ENCODE measurements around the gene CEACAM19.
"Not testable (repeated sequence)": the region's sequence is repeated elsewhere in the genome, so short reads cannot be mapped to it uniquely, and the experiment has no call there.

GRCh38 chr19:44720396-44720795 lies 49.1 kb downstream of the CEACAM19 start:
- TF ChIP-seq CTCF (IDR thresholded peaks at IDR 0.05 in 8 of 11, conservative IDR thresholded peaks at IDR 0.05 in 3 of 11); POLR2A (IDR thresholded peaks at IDR 0.05): not testable (repeated sequence)

All from spleen (tissue), 7 donors.